Vagina (tissue), 2 donors: ENCODE results near the gene RFLNA. TPM values are rescaled to one million over a fixed set of nuclear protein-coding genes. Genes with fewer than 3 reads are reported as not detected.
"Not testable (repeated sequence)": the region's sequence is repeated elsewhere in the genome, so short reads cannot be mapped to it uniquely, and the experiment has no call there.

Experiments used
- DNase-seq, 2 donors: peaks; one replicate each; pipeline ENCODE4 v3.0.0-alpha.2; 2017; ENCODE audit errors: extremely low spot score in 2 of 2
- H3K27ac ChIP-seq: fragments of 200-600 bp; sonication (generic); one replicate; pipeline ENCODE4 v1.5.1; 2019
- H3K27me3 ChIP-seq: fragments of 200-600 bp; sonication (generic); one replicate; pipeline ENCODE4 v1.5.1; 2019
- H3K36me3 ChIP-seq, 2 donors: fragments of 200-600 bp; sonication (generic); one replicate each; pipeline ENCODE4 v1.5.1; 2017 to 2019
- H3K4me1 ChIP-seq: fragments of 200-600 bp; sonication (generic); one replicate; pipeline ENCODE4 v1.5.1; 2019
- H3K4me3 ChIP-seq, 2 donors: fragments of 200-600 bp; sonication (generic); 1 replicate in 1 of 2; 2 replicates in 1 of 2; pipeline ENCODE4 v1.5.1; 2016 to 2019
- H3K9me3 ChIP-seq: fragments of 200-600 bp; sonication (generic); one replicate; pipeline ENCODE4 v1.5.1; 2019
- CTCF ChIP-seq, 3 experiments: fragments of 450-650 bp in 2 of 3; fragments of 200-600 bp in 1 of 3; sonication (generic) in 1 of 3; IDR thresholded peaks; one replicate each; pipeline ENCODE4 v1.5.1; 2017 to 2019; ENCODE audit warnings: antibody characterized with exemption in 3 of 3, mild to moderate bottlenecking in 2 of 3, moderate library complexity in 2 of 3
- POLR2A ChIP-seq, 2 donors: fragments of 450-650 bp; IDR thresholded peaks; one replicate each; pipeline ENCODE4 v1.6.1; 2017; ENCODE audit warnings: antibody characterized with exemption in 2 of 2, mild to moderate bottlenecking in 2 of 2, moderate library complexity in 2 of 2
- POLR2AphosphoS5 ChIP-seq, 2 donors: sonication (generic); formaldehyde crosslinking; IDR thresholded peaks; one replicate each; pipeline ENCODE4 v1.9.0; 2017; ENCODE audit warnings: antibody characterized with exemption in 2 of 2, mild to moderate bottlenecking in 2 of 2, low read depth in 1 of 2; ENCODE audit not compliant: insufficient read depth in 1 of 2
- intact Hi-C: fragments of 100-400 bp; cut with DNase I; formaldehyde crosslinking; loops from one replicate; pipeline ENCODE4 v1.15.1; 2023
- total RNA-seq: library from RNA; depleted of rRNA; stranded (reverse); fragments of >200 nt; gene quantifications from one replicate; pipeline ENCODE4 v1.2.3, GENCODE V29; 2016

The RFLNA gene
- total RNA-seq, 1 donor from 2014 or later, result 1.7 TPM

GRCh38 chr12:124296916-124297351 is 2.0 kb downstream of the RFLNA start:
- Histone ChIP-seq H3K36me3 (no peaks in the 10 kb centered on the region), H3K27ac (no peak overlapping the region), H3K27me3 (no peaks in the 10 kb centered on the region), H3K4me1 (peaks cover 17% of the 10 kb centered on the region), H3K9me3 (no peaks in the 10 kb centered on the region), H3K4me3 (no peak overlapping the region)
- no peak for TF ChIP-seq POLR2A (IDR thresholded peaks at IDR 0.05)
- no peak for TF ChIP-seq POLR2AphosphoS5 (IDR thresholded peaks at IDR 0.05; ENCODE audit: insufficient read depth in 1 of 2, low read depth in 1 of 2)
- TF ChIP-seq CTCF (IDR thresholded peaks at IDR 0.05), result no peak
- intact Hi-C loops, result no loop called here
- DNase-seq, result no peak

DNA sequence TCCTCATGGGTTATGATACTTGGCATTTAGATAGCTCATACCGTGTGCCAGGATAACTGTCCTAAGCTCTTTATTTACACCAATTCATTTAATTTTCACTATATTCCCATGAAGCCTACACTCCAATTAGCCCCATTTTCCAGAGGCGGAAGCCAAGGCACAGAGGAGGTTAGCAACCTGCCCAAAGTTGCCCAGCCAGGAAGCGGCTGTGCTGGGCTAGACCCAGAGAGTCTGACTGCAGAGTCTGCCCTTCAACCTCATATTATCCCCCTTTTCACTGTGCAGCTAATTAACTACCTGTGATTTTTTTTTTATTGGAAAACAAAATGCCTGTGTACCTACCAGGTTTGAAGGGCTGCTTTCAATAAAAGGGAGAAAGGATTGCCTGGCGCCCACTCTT is 2.5 kb downstream of the RFLNA start:
- no peak for DNase-seq
- Histone ChIP-seq H3K27me3 (no peaks in the 10 kb centered on the region), H3K36me3 (no peaks in the 10 kb centered on the region), H3K4me3 (no peak overlapping the region), H3K9me3 (no peaks in the 10 kb centered on the region), H3K4me1 (peaks cover 17% of the 10 kb centered on the region), H3K27ac (no peak overlapping the region)
- no peak for TF ChIP-seq CTCF (IDR thresholded peaks at IDR 0.05)
- no peak for TF ChIP-seq POLR2AphosphoS5 (IDR thresholded peaks at IDR 0.05; ENCODE audit: insufficient read depth in 1 of 2, low read depth in 1 of 2)
- TF ChIP-seq POLR2A (IDR thresholded peaks at IDR 0.05), result no peak
- intact Hi-C loops, result no loop called here

DNA sequence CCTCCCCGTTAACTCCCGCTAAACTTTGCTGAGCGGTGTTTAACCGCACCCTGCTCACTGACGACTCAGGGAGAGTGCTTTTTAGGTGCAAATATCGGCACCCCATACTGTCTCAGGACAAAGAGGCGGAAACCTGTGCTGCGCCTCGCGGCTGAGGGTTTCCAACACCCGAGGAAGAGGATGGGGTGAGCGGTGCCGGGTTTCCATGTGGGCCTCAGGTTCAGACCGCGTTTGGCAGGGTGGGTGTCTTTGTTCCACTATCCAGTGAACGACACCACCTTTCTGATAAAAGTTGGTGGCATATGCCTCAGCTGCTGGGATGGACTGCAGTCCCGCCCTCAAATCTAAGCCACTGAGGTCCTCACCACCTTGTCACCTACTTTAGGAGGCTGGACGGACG is 3.0 kb downstream of the RFLNA start:
- peaks cover 17% of the 10 kb centered on the region for H3K4me1 ChIP-seq
- DNase-seq, result no peak

GRCh38 chr12:124298685-124299410 is 4.0 kb downstream of the RFLNA start:
- no peak for TF ChIP-seq POLR2A (IDR thresholded peaks at IDR 0.05)
- TF ChIP-seq CTCF (IDR thresholded peaks at IDR 0.05), result no peak
- no peak for TF ChIP-seq POLR2AphosphoS5 (IDR thresholded peaks at IDR 0.05; ENCODE audit: insufficient read depth in 1 of 2, low read depth in 1 of 2)
- Histone ChIP-seq H3K4me3 (no peak overlapping the region), H3K9me3 (no peaks in the 10 kb centered on the region), H3K36me3 (no peaks in the 10 kb centered on the region), H3K27ac (no peak overlapping the region), H3K27me3 (no peaks in the 10 kb centered on the region), H3K4me1 (peaks cover 17% of the 10 kb centered on the region)
- intact Hi-C loops, result no loop called here
- no peak for DNase-seq

More for the DNA sequence above, 3.0 kb downstream of the RFLNA start:
- Histone ChIP-seq H3K36me3 (no peaks in the 10 kb centered on the region), H3K9me3 (no peaks in the 10 kb centered on the region), H3K4me3 (no peak overlapping the region), H3K27ac (no peak overlapping the region), H3K27me3 (no peaks in the 10 kb centered on the region)
- intact Hi-C loops, result no loop called here
- TF ChIP-seq CTCF (IDR thresholded peaks at IDR 0.05) (no peak), POLR2AphosphoS5 (IDR thresholded peaks at IDR 0.05; ENCODE audit: insufficient read depth in 1 of 2, low read depth in 1 of 2) (no peak), POLR2A (IDR thresholded peaks at IDR 0.05) (no peak)

DNA sequence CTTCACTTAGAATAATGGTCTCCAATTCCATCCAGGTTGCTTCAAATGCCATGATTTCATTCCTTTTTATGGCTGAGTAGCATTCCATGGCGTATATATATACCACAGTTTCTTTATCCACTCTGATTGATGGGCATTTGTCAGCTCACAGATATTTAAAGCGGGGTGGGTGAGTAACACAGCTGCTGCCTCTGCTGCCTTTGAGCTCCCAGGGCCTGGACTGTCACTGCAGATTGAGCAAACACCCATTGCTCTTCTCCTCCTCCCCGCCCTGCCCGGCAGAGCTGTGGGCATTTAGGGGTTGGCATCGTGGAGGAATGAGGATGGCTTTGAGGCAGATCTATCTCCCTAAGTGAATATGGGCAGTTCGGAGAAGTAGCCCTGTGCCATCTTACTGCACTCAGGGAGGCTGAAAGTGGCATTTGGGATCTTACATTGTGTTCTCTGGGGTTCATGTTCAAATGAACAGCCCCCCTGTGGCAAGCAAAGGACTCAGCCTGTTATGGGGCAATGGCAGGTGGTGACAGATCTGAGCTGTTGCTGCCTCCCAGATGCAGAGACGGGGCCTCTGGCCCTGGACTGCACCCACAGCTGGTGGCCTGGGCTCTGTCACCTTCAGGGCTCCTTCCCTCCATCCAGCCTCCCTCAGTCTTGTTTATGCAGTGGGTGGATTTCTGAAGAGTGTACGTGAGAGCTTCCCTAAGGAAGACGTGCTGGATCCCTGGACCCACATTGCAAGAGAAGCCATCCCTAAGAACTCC is 4.9 kb downstream of the RFLNA start:
- Histone ChIP-seq H3K9me3 (no peaks in the 10 kb centered on the region), H3K4me1 (peaks cover 13% of the 10 kb centered on the region), H3K4me3 (no peak overlapping the region), H3K27ac (no peak overlapping the region), H3K27me3 (no peaks in the 10 kb centered on the region), H3K36me3 (no peaks in the 10 kb centered on the region)
- intact Hi-C loops, result no loop called here
- DNase-seq, result no peak
- no peak for TF ChIP-seq POLR2A (IDR thresholded peaks at IDR 0.05)
- TF ChIP-seq POLR2AphosphoS5 (IDR thresholded peaks at IDR 0.05; ENCODE audit: insufficient read depth in 1 of 2, low read depth in 1 of 2), result no peak
- no peak for TF ChIP-seq CTCF (IDR thresholded peaks at IDR 0.05)

DNA sequence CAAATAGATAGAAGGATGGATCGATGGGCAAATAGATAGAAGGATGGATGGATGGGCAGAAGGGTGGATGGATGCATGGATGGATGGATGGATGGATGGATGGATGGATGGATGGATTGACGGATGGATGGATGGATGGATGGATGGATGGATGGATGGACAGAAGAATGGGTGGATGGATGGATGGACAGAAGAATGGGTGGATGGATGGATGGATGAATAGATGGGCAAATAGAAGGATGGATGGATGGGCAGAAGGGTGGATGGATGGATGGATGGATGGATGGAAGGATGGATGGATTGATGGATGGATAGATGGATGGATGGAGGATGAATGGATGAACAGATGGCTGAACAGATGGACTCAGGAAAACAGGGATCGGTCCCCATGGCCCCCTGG is 5.8 kb downstream of the RFLNA start:
- H3K9me3 ChIP-seq, H3K27me3 ChIP-seq, H3K4me1 ChIP-seq, H3K27ac ChIP-seq, H3K4me3 ChIP-seq, DNase-seq, H3K36me3 ChIP-seq, intact Hi-C loops: not testable (repeated sequence)
